Esophagus muscularis mucosa (tissue), 4 donors: ENCODE measurements around the gene PSORS1C1.

Experiments used
- EP300 ChIP-seq: sonication (generic); formaldehyde crosslinking; IDR thresholded peaks from one replicate; pipeline ENCODE4 v1.6.1; 2017; ENCODE audit warnings: antibody characterized with exemption
- POLR2A ChIP-seq: fragments of 450-650 bp; IDR thresholded peaks from one replicate; pipeline ENCODE4 v1.6.1; 2017; ENCODE audit warnings: antibody characterized with exemption, moderate library complexity, mild to moderate bottlenecking, low read depth
- TF ChIP-seq, protein P1 (sequence below), 3 experiments: fragments of 200-600 bp in 2 of 3; fragments of 450-650 bp in 1 of 3; sonication (generic) in 2 of 3; IDR thresholded peaks; one replicate each; pipeline ENCODE4 v1.5.1; 2017 to 2019; ENCODE audit warnings: antibody characterized with exemption in 3 of 3, mild to moderate bottlenecking in 2 of 3, moderate library complexity in 1 of 3

DNA sequence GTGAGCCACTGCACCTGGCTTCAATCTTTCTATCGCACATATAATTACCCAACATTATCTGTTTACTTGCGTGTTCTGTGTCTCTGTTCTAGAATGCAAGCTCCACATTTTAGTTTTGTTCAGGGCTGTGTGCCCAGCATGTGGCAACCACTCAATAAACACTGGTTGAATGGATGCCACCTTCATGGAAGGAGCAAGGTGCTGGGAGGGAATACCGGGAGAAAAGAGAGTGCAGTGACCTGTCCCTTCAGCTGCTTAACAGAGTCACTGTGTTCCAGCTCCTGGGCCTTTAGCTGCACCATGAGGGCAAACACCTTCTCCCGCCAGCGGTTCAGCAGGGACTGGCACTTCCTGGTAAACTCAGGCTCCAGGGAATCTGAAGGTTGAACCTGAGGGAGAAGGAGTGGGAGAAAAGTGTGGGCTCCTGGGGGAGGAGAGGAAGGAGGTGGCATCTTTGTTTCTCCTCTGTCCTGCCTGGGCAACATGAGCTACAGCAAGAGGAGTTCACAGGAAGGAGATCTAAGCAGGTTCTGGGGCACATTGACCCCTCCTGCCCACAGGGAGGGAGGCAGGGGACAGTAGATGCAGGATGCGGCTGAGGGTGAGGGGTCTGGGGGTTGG is 35.3 kb downstream of the PSORS1C1 start:
- TF ChIP-seq, protein P1, sequence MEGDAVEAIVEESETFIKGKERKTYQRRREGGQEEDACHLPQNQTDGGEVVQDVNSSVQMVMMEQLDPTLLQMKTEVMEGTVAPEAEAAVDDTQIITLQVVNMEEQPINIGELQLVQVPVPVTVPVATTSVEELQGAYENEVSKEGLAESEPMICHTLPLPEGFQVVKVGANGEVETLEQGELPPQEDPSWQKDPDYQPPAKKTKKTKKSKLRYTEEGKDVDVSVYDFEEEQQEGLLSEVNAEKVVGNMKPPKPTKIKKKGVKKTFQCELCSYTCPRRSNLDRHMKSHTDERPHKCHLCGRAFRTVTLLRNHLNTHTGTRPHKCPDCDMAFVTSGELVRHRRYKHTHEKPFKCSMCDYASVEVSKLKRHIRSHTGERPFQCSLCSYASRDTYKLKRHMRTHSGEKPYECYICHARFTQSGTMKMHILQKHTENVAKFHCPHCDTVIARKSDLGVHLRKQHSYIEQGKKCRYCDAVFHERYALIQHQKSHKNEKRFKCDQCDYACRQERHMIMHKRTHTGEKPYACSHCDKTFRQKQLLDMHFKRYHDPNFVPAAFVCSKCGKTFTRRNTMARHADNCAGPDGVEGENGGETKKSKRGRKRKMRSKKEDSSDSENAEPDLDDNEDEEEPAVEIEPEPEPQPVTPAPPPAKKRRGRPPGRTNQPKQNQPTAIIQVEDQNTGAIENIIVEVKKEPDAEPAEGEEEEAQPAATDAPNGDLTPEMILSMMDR (IDR thresholded peaks at IDR 0.05), result no peak
- TF ChIP-seq POLR2A, result no peak
- TF ChIP-seq EP300, result no peak
